Endodermal cell (in vitro differentiated cells): ENCODE data around the gene MEGF11. TPM values are rescaled to one million over a fixed set of nuclear protein-coding genes. Genes with fewer than 3 reads are reported as not detected.

Experiments used
- DNase-seq: peaks from one replicate; pipeline ENCODE4 v3.0.0-alpha.2; 2017
- H3K27ac ChIP-seq: 2 replicates; pipeline ENCODE4 v1.5.1; 2013; ENCODE audit warnings: mild to moderate bottlenecking, low read depth, low read length, moderate library complexity
- H3K27me3 ChIP-seq: 2 replicates; pipeline ENCODE4 v1.6.1; 2013; ENCODE audit warnings: mild to moderate bottlenecking, low read length, moderate library complexity; ENCODE audit not compliant: insufficient read depth, control insufficient read depth, poor library complexity, severe bottlenecking
- H3K36me3 ChIP-seq: 2 replicates; pipeline ENCODE4 v1.7.0; 2013; ENCODE audit warnings: mild to moderate bottlenecking, low read length, moderate library complexity; ENCODE audit not compliant: control insufficient read depth, insufficient read depth
- H3K4me1 ChIP-seq: one replicate; pipeline ENCODE4 v1.7.0; 2013; ENCODE audit warnings: low read length; ENCODE audit not compliant: control insufficient read depth, insufficient read depth
- H3K4me3 ChIP-seq: 2 replicates; pipeline ENCODE4 v1.5.1; 2013; ENCODE audit warnings: mild to moderate bottlenecking, low read length, moderate library complexity
- H3K9ac ChIP-seq: 2 replicates; pipeline ENCODE4 v1.6.1; 2013; ENCODE audit warnings: mild to moderate bottlenecking, low read length, moderate library complexity; ENCODE audit not compliant: poor library complexity, severe bottlenecking; ENCODE audit errors: extremely low read depth
- H3K9me3 ChIP-seq: 2 replicates; pipeline ENCODE4 v1.6.1; 2013; ENCODE audit warnings: mild to moderate bottlenecking, low read length, moderate library complexity; ENCODE audit not compliant: control insufficient read depth
- H3K27ac Mint-ChIP-seq: 2 replicates; pipeline ENCODE4 v1.8.0; 2020; ENCODE audit warnings: mixed read lengths
- H3K27me3 Mint-ChIP-seq: 2 replicates; pipeline ENCODE4 v1.8.0; 2021; ENCODE audit warnings: mild to moderate bottlenecking, mixed read lengths; ENCODE audit not compliant: insufficient read depth
- H3K36me3 Mint-ChIP-seq: 2 replicates; pipeline ENCODE4 v1.8.0; 2020; ENCODE audit warnings: low read depth, mixed read lengths
- H3K4me1 Mint-ChIP-seq: 2 replicates; pipeline ENCODE4 v1.8.0; 2020; ENCODE audit warnings: mixed read lengths
- H3K4me3 Mint-ChIP-seq: 2 replicates; pipeline ENCODE4 v1.8.0; 2020; ENCODE audit warnings: mild to moderate bottlenecking, moderate library complexity, mixed read lengths
- H3K9me3 Mint-ChIP-seq: 2 replicates; pipeline ENCODE4 v1.8.0; 2020; ENCODE audit warnings: mild to moderate bottlenecking, mixed read lengths
- CTCF ChIP-seq: fragments of 200-600 bp; sonication (generic); conservative IDR thresholded peaks from 2 replicates; pipeline ENCODE4 v1.5.0; 2021; ENCODE audit warnings: antibody characterized with exemption, mild to moderate bottlenecking
- WGBS, 2 experiments: methylation state at CpG; one replicate each; pipeline versions ENCODE4 v1.1.5 to v1.1.7; 2013; ENCODE audit warnings: missing lambda C conversion rate in 2 of 2, mixed read lengths in 1 of 2; ENCODE audit not compliant: insufficient coverage in 1 of 2, insufficient read length in 1 of 2; 5-methylcytosine and 5-hydroxymethylcytosine counted together
- total RNA-seq, 2 donors: library from RNA; stranded (reverse); fragmentation: NEBNext Ultra II Directional in 1 of 2; extraction: Animal tissue kit (Norgen Biotek cat#: 25700) in 1 of 2; gene quantifications; 2 replicates in 1 of 2; 3 replicates in 1 of 2; pipeline ENCODE4 v1.2.1, GENCODE V29; 2021

The MEGF11 gene
- total RNA-seq, 2 donors from 2014 or later = 0.73 to 1.2 TPM

DNA sequence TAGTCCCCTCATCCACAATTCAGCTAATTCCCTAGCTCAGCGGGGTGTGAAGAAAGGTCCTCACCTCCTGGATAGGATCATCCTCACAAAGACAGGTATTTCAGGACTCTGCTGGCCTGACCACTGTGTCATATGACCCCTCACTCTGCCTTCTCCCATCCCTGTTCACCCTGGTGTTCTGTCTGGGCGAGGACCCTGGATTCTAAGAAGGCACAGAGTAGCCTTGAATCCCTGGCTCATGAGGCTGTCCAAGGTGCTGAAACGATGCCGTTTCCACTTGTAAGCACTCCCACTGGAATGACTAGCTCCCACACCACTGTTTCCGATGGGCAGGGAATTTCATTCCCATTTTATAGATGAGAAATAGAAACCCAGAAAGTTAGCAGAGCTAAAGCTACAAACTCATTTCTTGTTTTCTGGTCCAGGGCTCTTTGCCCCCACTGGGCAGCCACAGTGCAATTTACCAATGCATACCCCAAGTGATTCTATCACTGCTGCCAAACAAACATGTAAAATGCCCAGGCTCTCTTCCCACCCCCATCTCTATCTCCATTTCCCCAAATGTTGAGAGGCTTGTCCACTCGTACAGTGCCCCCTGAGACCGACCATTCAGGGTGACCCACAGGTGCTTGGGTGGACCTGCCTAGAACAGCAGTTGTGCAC is 301.0 kb downstream of the MEGF11 start:
- H3K36me3 Mint-ChIP-seq = no peaks in the 10 kb centered on the region
- no peak for TF ChIP-seq CTCF
- Histone ChIP-seq H3K4me1 (peaks cover 8% of the 10 kb centered on the region), H3K27me3 (no peaks in the 10 kb centered on the region), H3K9me3 (no peaks in the 10 kb centered on the region), H3K36me3 (no peaks in the 10 kb centered on the region), H3K4me3 (no peak overlapping the region), H3K27ac (no peak overlapping the region), H3K9ac (no peak overlapping the region)
- WGBS, 2 experiments = 56 to 69% methylated on average over 5 to 7 of the region's 7 CpGs
- no peak overlapping the region for H3K27ac Mint-ChIP-seq
- peaks cover 12% of the 10 kb centered on the region for H3K4me1 Mint-ChIP-seq
- no peaks in the 10 kb centered on the region for H3K9me3 Mint-ChIP-seq
- H3K27me3 Mint-ChIP-seq = no peaks in the 10 kb centered on the region
- no peak overlapping the region for H3K4me3 Mint-ChIP-seq
- DNase-seq = peak; percentile 91

- Histone ChIP-seq H3K36me3 (no peaks in the 10 kb centered on the region), H3K4me3 (no peak overlapping the region), H3K27me3 (no peaks in the 10 kb centered on the region), H3K27ac (no peak overlapping the region), H3K9ac (no peak overlapping the region), H3K9me3 (no peaks in the 10 kb centered on the region), H3K4me1 (peaks cover 8% of the 10 kb centered on the region)
- no peak for DNase-seq
- WGBS, 2 experiments = 92% methylated on average over 2 of the region's 2 CpGs
- no peaks in the 10 kb centered on the region for H3K36me3 Mint-ChIP-seq
- no peak overlapping the region for H3K27ac Mint-ChIP-seq
- no peak for TF ChIP-seq CTCF
- H3K4me1 Mint-ChIP-seq = peaks cover 12% of the 10 kb centered on the region
- H3K9me3 Mint-ChIP-seq = no peaks in the 10 kb centered on the region
- no peaks in the 10 kb centered on the region for H3K27me3 Mint-ChIP-seq
- no peak overlapping the region for H3K4me3 Mint-ChIP-seq
Observed at GRCh38 chr15:65951007-65951406, 302.5 kb downstream of the MEGF11 start.

DNA sequence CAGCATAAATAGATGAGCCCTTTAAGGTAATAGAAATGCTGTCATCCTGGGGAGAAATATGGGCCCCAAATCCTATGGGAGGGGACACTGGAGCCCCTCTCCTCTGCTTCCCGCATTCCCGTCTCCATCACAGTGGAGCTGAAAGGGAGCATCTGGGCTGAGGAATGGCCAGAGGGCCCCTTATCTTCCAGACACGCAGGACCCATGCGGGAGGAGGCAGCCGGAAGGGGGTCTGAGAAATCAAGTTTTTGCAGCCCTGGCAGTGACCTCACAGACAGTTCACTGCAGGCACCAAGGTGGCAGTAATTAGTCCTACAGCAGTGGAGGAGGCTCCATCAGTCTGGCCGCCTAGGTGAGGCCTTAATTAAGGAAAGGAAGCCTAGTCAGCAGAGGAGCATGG is 304.1 kb downstream of the MEGF11 start:
- WGBS, 2 experiments = 88 to 93% methylated on average over 6 of the region's 6 CpGs
- Histone ChIP-seq H3K4me3 (no peak overlapping the region), H3K27ac (no peak overlapping the region), H3K27me3 (no peaks in the 10 kb centered on the region), H3K4me1 (peaks cover 5% of the 10 kb centered on the region), H3K9me3 (no peaks in the 10 kb centered on the region), H3K9ac (no peak overlapping the region), H3K36me3 (no peaks in the 10 kb centered on the region)
- Mint-ChIP-seq H3K4me1 (peaks cover 9% of the 10 kb centered on the region), H3K9me3 (no peaks in the 10 kb centered on the region), H3K27me3 (no peaks in the 10 kb centered on the region), H3K27ac (no peak overlapping the region), H3K36me3 (no peaks in the 10 kb centered on the region), H3K4me3 (no peak overlapping the region)
- TF ChIP-seq CTCF = no peak
- no peak for DNase-seq
